Measurements from ENCODE around the gene RGSL1.

Gene RGSL1

GRCh38 chr1:182413969-182414368, 36.0 kb upstream of the RGSL1 start:
- no peaks in the 10 kb centered on the region for H3K27me3 ChIP-seq (ENCODE audit: control insufficient read depth in 1 of 2, insufficient read depth in 2 of 2, low read length in 2 of 2)
- H3K4me3 ChIP-seq (ENCODE audit: low read depth in 1 of 2, low read length in 2 of 2): no peak overlapping the region
- peaks cover 0 to under 1% of the 10 kb centered on the region in 2 donors for H3K4me1 ChIP-seq (ENCODE audit: control insufficient read depth in 1 of 2, insufficient read depth in 2 of 2, low read length in 2 of 2)
- no peaks in the 10 kb centered on the region for H3K9me3 ChIP-seq (ENCODE audit: control insufficient read depth in 1 of 2, low read length in 2 of 2)
- no peak overlapping the region for H3K27ac ChIP-seq (ENCODE audit: low read depth, low read length)
- H3K36me3 ChIP-seq (ENCODE audit: control insufficient read depth in 1 of 2, insufficient read depth in 2 of 2, low read length in 2 of 2): no peaks in the 10 kb centered on the region
- H3K9ac ChIP-seq (ENCODE audit: low read depth in 1 of 2, low read length in 2 of 2): no peak overlapping the region

- no peaks in the 10 kb centered on the region for H3K27me3 ChIP-seq (ENCODE audit: control insufficient read depth in 1 of 2, insufficient read depth in 2 of 2, low read length in 2 of 2)
- H3K4me3 ChIP-seq (ENCODE audit: low read depth in 1 of 2, low read length in 2 of 2): no peak overlapping the region
- H3K36me3 ChIP-seq (ENCODE audit: control insufficient read depth in 1 of 2, insufficient read depth in 2 of 2, low read length in 2 of 2): no peaks in the 10 kb centered on the region
- H3K9me3 ChIP-seq (ENCODE audit: control insufficient read depth in 1 of 2, low read length in 2 of 2): no peaks in the 10 kb centered on the region
- no peak overlapping the region for H3K9ac ChIP-seq (ENCODE audit: low read depth in 1 of 2, low read length in 2 of 2)
- H3K27ac ChIP-seq (ENCODE audit: low read depth, low read length): no peak overlapping the region
- H3K4me1 ChIP-seq (ENCODE audit: control insufficient read depth in 1 of 2, insufficient read depth in 2 of 2, low read length in 2 of 2): no peaks in the 10 kb centered on the region
These were observed 34.2 kb upstream of the RGSL1 start for GRCh38 chr1:182415789-182416188.

GRCh38 chr1:182426442-182427430, 23.2 kb upstream of the RGSL1 start:
- H3K9ac ChIP-seq (ENCODE audit: low read depth in 1 of 2, low read length in 2 of 2): no peak overlapping the region
- H3K4me1 ChIP-seq (ENCODE audit: control insufficient read depth in 1 of 2, insufficient read depth in 2 of 2, low read length in 2 of 2): no peaks in the 10 kb centered on the region
- no peaks in the 10 kb centered on the region for H3K36me3 ChIP-seq (ENCODE audit: control insufficient read depth in 1 of 2, insufficient read depth in 2 of 2, low read length in 2 of 2)
- no peak overlapping the region for H3K4me3 ChIP-seq (ENCODE audit: low read depth in 1 of 2, low read length in 2 of 2)
- H3K27ac ChIP-seq (ENCODE audit: low read depth, low read length): no peak overlapping the region
- H3K27me3 ChIP-seq (ENCODE audit: control insufficient read depth in 1 of 2, insufficient read depth in 2 of 2, low read length in 2 of 2): no peaks in the 10 kb centered on the region
- H3K9me3 ChIP-seq (ENCODE audit: control insufficient read depth in 1 of 2, low read length in 2 of 2): no peaks in the 10 kb centered on the region

- no peaks in the 10 kb centered on the region for H3K4me1 ChIP-seq (ENCODE audit: control insufficient read depth in 1 of 2, insufficient read depth in 2 of 2, low read length in 2 of 2)
- H3K9me3 ChIP-seq (ENCODE audit: control insufficient read depth in 1 of 2, low read length in 2 of 2): no peaks in the 10 kb centered on the region
- no peak overlapping the region for H3K27ac ChIP-seq (ENCODE audit: low read depth, low read length)
- H3K27me3 ChIP-seq (ENCODE audit: control insufficient read depth in 1 of 2, insufficient read depth in 2 of 2, low read length in 2 of 2): no peaks in the 10 kb centered on the region
- H3K4me3 ChIP-seq (ENCODE audit: low read depth in 1 of 2, low read length in 2 of 2): no peak overlapping the region
- H3K9ac ChIP-seq (ENCODE audit: low read depth in 1 of 2, low read length in 2 of 2): no peak overlapping the region
- no peaks in the 10 kb centered on the region for H3K36me3 ChIP-seq (ENCODE audit: control insufficient read depth in 1 of 2, insufficient read depth in 2 of 2, low read length in 2 of 2)
These were observed 21.9 kb upstream of the RGSL1 start for GRCh38 chr1:182428043-182428442.

GRCh38 chr1:182430263-182431068, 19.5 kb upstream of the RGSL1 start:
- Histone ChIP-seq H3K9ac (ENCODE audit: low read depth in 1 of 2, low read length in 2 of 2) (no peak overlapping the region), H3K27me3 (ENCODE audit: control insufficient read depth in 1 of 2, insufficient read depth in 2 of 2, low read length in 2 of 2) (no peaks in the 10 kb centered on the region), H3K27ac (ENCODE audit: low read depth, low read length) (no peak overlapping the region)

GRCh38 chr1:182431278-182431677, 18.7 kb upstream of the RGSL1 start:
- no peaks in the 10 kb centered on the region for H3K27me3 ChIP-seq (ENCODE audit: control insufficient read depth in 1 of 2, insufficient read depth in 2 of 2, low read length in 2 of 2)
- no peak overlapping the region for H3K9ac ChIP-seq (ENCODE audit: low read depth in 1 of 2, low read length in 2 of 2)
- H3K36me3 ChIP-seq (ENCODE audit: control insufficient read depth in 1 of 2, insufficient read depth in 2 of 2, low read length in 2 of 2): no peaks in the 10 kb centered on the region
- H3K27ac ChIP-seq (ENCODE audit: low read depth, low read length): no peak overlapping the region
- no peak overlapping the region for H3K4me3 ChIP-seq (ENCODE audit: low read depth in 1 of 2, low read length in 2 of 2)
- H3K9me3 ChIP-seq (ENCODE audit: control insufficient read depth in 1 of 2, low read length in 2 of 2): no peaks in the 10 kb centered on the region
- no peaks in the 10 kb centered on the region for H3K4me1 ChIP-seq (ENCODE audit: control insufficient read depth in 1 of 2, insufficient read depth in 2 of 2, low read length in 2 of 2)

More at GRCh38 chr1:182430263-182431068, 19.5 kb upstream of the RGSL1 start:
- H3K36me3 ChIP-seq (ENCODE audit: control insufficient read depth in 1 of 2, insufficient read depth in 2 of 2, low read length in 2 of 2): no peaks in the 10 kb centered on the region
- no peaks in the 10 kb centered on the region for H3K9me3 ChIP-seq (ENCODE audit: control insufficient read depth in 1 of 2, low read length in 2 of 2)
- no peak overlapping the region for H3K4me3 ChIP-seq (ENCODE audit: low read depth in 1 of 2, low read length in 2 of 2)
- no peaks in the 10 kb centered on the region for H3K4me1 ChIP-seq (ENCODE audit: control insufficient read depth in 1 of 2, insufficient read depth in 2 of 2, low read length in 2 of 2)

- Histone ChIP-seq H3K36me3 (ENCODE audit: control insufficient read depth in 1 of 2, insufficient read depth in 2 of 2, low read length in 2 of 2) (no peaks in the 10 kb centered on the region), H3K27me3 (ENCODE audit: control insufficient read depth in 1 of 2, insufficient read depth in 2 of 2, low read length in 2 of 2) (no peaks in the 10 kb centered on the region), H3K27ac (ENCODE audit: low read depth, low read length) (no peak overlapping the region), H3K9ac (ENCODE audit: low read depth in 1 of 2, low read length in 2 of 2) (no peak overlapping the region), H3K4me1 (ENCODE audit: control insufficient read depth in 1 of 2, insufficient read depth in 2 of 2, low read length in 2 of 2) (no peaks in the 10 kb centered on the region), H3K4me3 (ENCODE audit: low read depth in 1 of 2, low read length in 2 of 2) (no peak overlapping the region), H3K9me3 (ENCODE audit: control insufficient read depth in 1 of 2, low read length in 2 of 2) (peaks cover under 1 to 2% of the 10 kb centered on the region in 2 donors)
These were observed 16.4 kb upstream of the RGSL1 start for GRCh38 chr1:182433580-182433979.

- Histone ChIP-seq H3K4me3 (ENCODE audit: low read depth in 1 of 2, low read length in 2 of 2) (no peak overlapping the region), H3K36me3 (ENCODE audit: control insufficient read depth in 1 of 2, insufficient read depth in 2 of 2, low read length in 2 of 2) (no peaks in the 10 kb centered on the region), H3K27me3 (ENCODE audit: control insufficient read depth in 1 of 2, insufficient read depth in 2 of 2, low read length in 2 of 2) (no peaks in the 10 kb centered on the region), H3K9me3 (ENCODE audit: control insufficient read depth in 1 of 2, low read length in 2 of 2) (peaks cover 2 to 6% of the 10 kb centered on the region in 2 donors), H3K27ac (ENCODE audit: low read depth, low read length) (no peak overlapping the region), H3K9ac (ENCODE audit: low read depth in 1 of 2, low read length in 2 of 2) (no peak overlapping the region), H3K4me1 (ENCODE audit: control insufficient read depth in 1 of 2, insufficient read depth in 2 of 2, low read length in 2 of 2) (no peaks in the 10 kb centered on the region)
These were observed 11.6 kb upstream of the RGSL1 start for GRCh38 chr1:182438326-182438725.

GRCh38 chr1:182441719-182442118, 8.2 kb upstream of the RGSL1 start:
- Histone ChIP-seq H3K9ac (ENCODE audit: low read depth in 1 of 2, low read length in 2 of 2) (no peak overlapping the region), H3K4me3 (ENCODE audit: low read depth in 1 of 2, low read length in 2 of 2) (no peak overlapping the region), H3K4me1 (ENCODE audit: control insufficient read depth in 1 of 2, insufficient read depth in 2 of 2, low read length in 2 of 2) (no peaks in the 10 kb centered on the region), H3K9me3 (ENCODE audit: control insufficient read depth in 1 of 2, low read length in 2 of 2) (peaks cover 2 to 6% of the 10 kb centered on the region in 2 donors), H3K27ac (ENCODE audit: low read depth, low read length) (no peak overlapping the region), H3K27me3 (ENCODE audit: control insufficient read depth in 1 of 2, insufficient read depth in 2 of 2, low read length in 2 of 2) (no peaks in the 10 kb centered on the region), H3K36me3 (ENCODE audit: control insufficient read depth in 1 of 2, insufficient read depth in 2 of 2, low read length in 2 of 2) (no peaks in the 10 kb centered on the region)

GRCh38 chr1:182442333-182442732, 7.6 kb upstream of the RGSL1 start:
- Histone ChIP-seq H3K27me3 (ENCODE audit: control insufficient read depth in 1 of 2, insufficient read depth in 2 of 2, low read length in 2 of 2) (no peaks in the 10 kb centered on the region), H3K27ac (ENCODE audit: low read depth, low read length) (no peak overlapping the region)

More at GRCh38 chr1:182442333-182442732, 7.6 kb upstream of the RGSL1 start:
- Histone ChIP-seq H3K4me3 (ENCODE audit: low read depth in 1 of 2, low read length in 2 of 2) (no peak overlapping the region), H3K9me3 (ENCODE audit: control insufficient read depth in 1 of 2, low read length in 2 of 2) (peaks cover 2 to 6% of the 10 kb centered on the region in 2 donors), H3K4me1 (ENCODE audit: control insufficient read depth in 1 of 2, insufficient read depth in 2 of 2, low read length in 2 of 2) (no peaks in the 10 kb centered on the region), H3K9ac (ENCODE audit: low read depth in 1 of 2, low read length in 2 of 2) (no peak overlapping the region), H3K36me3 (ENCODE audit: control insufficient read depth in 1 of 2, insufficient read depth in 2 of 2, low read length in 2 of 2) (no peaks in the 10 kb centered on the region)
